ES-I3 (cell line): ENCODE measurements around the gene TTYH1.
A peak's percentile ranks its signal among the peaks of the same experiment; 100 is the strongest.
"Not testable (repeated sequence)": the region's sequence is repeated elsewhere in the genome, so short reads cannot be mapped to it uniquely, and the experiment has no call there.

ENCODE experiments used
- H3K36me3 ChIP-seq: 2 replicates; pipeline ENCODE4 v1.6.1; 2013; ENCODE audit warnings: mild to moderate bottlenecking, low read length, control low read depth, moderate library complexity; ENCODE audit not compliant: insufficient read depth
- H3K4me1 ChIP-seq: 2 replicates; pipeline ENCODE4 v1.6.1; 2013; ENCODE audit warnings: mild to moderate bottlenecking, control low read depth, low read length; ENCODE audit not compliant: insufficient read depth
- H3K9ac ChIP-seq: 2 replicates; pipeline ENCODE4 v1.6.1; 2013; ENCODE audit warnings: low read depth, mild to moderate bottlenecking, low read length, moderate library complexity
- H3K9me3 ChIP-seq: 2 replicates; pipeline ENCODE4 v1.6.1; 2013; ENCODE audit warnings: mild to moderate bottlenecking, low read length, moderate library complexity; ENCODE audit not compliant: control insufficient read depth, insufficient read depth

Gene TTYH1

GRCh38 chr19:54415208-54415900, at the start of gene TTYH1:
TTYH1 (plus strand) TSS chr19:54415464; CDS start chr19:54415553, 89 bp downstream.
- Histone ChIP-seq H3K4me1 (peaks cover 12% of the 10 kb centered on the region; the same call in 1 of the 2 replicates), H3K36me3 (no peaks in the 10 kb centered on the region), H3K9me3 (no peaks in the 10 kb centered on the region), H3K9ac (peak within 1 kb of the TSS; percentile 46; the same call in 1 of the 2 replicates)

DNA sequence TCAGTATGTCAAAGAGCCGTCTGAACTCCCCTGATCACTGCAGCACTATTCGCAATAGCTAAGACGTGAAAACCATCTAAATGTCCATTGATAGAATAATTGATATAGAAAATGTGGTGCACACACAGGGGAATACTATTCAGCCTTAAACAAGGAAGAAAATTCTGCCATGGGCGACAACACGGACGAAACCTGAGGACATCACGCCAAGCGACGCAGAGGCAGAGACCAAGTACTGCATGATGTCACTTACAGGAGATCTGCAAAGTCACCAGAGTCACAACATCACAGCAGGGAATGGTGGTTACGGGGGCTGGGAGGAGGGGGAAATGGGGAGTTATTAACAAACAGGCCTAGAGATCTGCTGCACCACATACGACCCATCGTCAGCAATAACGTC, 49.5 kb upstream of the TTYH1 start:
- not testable (repeated sequence) for H3K9ac ChIP-seq, H3K36me3 ChIP-seq, H3K9me3 ChIP-seq, H3K4me1 ChIP-seq

DNA sequence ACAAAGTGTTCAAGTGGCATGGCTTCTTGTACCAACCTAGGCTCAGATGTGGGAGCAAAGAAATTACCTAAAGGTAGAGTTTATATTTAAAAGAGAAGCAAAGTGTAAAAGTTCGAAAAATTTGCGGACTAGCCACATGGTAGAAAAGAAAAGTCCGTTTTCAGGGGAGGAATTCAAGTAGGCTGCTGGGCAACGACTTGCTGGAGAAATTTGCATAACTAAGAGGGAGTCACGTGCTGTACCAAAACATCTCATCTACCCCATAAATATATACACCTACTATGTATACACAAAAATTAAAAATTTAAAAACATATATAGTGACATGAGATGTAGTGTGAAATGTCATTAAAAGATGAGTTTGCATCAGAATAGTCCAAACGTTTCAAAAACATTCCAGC, 48.5 kb upstream of the TTYH1 start:
- H3K36me3 ChIP-seq: no peaks in the 10 kb centered on the region
- H3K9ac ChIP-seq: no peak overlapping the region
- H3K4me1 ChIP-seq: peaks cover 6% of the 10 kb centered on the region; the same call in 1 of the 2 replicates
- H3K9me3 ChIP-seq: no peaks in the 10 kb centered on the region

DNA sequence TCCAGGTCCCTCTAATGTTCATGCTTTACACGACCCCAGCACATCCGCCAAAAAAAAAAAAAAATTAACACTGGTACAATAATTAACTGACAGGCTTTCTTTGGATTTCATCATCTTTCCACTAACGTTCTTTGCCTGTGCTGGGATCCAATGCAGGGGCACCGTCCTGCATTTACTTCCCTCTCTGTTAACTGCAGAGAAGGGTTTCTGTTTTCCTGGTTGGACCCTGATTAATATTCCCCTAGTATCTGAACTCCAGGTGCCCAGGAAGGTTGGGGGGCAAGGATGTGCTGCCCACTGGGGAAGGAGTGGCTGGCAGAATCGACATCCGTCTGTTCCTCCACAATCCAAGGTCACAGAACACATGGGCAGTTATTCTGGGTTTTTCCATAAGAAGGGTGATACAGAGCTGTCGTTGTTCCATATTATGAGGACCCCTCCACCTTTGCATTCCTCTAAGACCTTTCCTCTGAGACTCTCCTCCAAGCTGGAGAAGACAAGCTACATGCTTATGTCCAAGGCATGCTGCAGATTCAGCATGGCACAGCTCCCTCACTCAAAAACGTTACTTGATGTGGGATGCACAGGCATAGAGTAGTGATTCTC, 46.1 kb upstream of the TTYH1 start:
- H3K36me3 ChIP-seq: no peaks in the 10 kb centered on the region
- H3K9ac ChIP-seq: no peak overlapping the region
- H3K9me3 ChIP-seq: no peaks in the 10 kb centered on the region
- peaks cover 6% of the 10 kb centered on the region; the same call in 1 of the 2 replicates for H3K4me1 ChIP-seq

DNA sequence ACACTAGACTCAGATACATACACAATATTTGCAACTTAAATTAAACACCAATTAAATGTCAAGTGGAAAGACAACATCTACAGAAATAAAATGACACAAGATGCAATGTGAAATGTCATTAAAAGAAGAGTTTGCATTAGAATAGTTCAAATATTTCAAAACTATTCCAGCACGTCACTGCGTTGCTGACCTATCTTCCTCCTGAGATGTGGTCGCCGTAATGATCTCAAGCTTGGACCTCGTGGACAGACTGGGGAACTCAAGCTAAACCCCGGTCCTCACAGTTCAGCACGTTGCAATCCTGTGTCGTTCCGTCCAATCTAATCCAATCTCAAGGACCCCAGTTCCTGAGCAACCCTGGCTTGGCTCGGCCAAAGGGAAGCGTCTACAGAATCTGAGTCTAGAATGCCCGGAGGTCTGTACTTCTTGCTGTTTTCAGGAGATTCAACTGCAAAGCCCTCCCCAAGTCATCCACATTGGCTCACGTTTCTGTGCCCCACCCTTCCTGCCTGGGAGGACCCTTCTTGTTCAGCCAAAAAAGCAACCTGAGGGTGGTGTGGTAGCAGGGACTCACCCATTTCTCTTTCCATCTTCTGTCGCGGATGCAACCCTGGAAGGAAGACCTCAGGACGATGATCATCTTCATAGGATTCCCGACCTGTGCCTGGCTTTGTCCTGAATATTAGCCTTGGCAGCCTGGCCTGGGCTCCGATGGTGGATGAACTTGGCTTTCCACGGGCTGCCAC, 45.4 kb upstream of the TTYH1 start:
- not testable (repeated sequence) for H3K36me3 ChIP-seq, H3K9me3 ChIP-seq, H3K9ac ChIP-seq, H3K4me1 ChIP-seq

- H3K9ac ChIP-seq: not testable (repeated sequence)
Measured at GRCh38 chr19:54370434-54370796, 44.8 kb upstream of the TTYH1 start.

GRCh38 chr19:54371453-54371852, 43.8 kb upstream of the TTYH1 start:
- not testable (repeated sequence) for H3K9me3 ChIP-seq, H3K36me3 ChIP-seq, H3K9ac ChIP-seq, H3K4me1 ChIP-seq

More at GRCh38 chr19:54370434-54370796, 44.8 kb upstream of the TTYH1 start:
- not testable (repeated sequence) for H3K36me3 ChIP-seq, H3K4me1 ChIP-seq, H3K9me3 ChIP-seq

GRCh38 chr19:54373781-54374631, 41.3 kb upstream of the TTYH1 start:
- no peak overlapping the region for H3K9ac ChIP-seq
- no peaks in the 10 kb centered on the region for H3K4me1 ChIP-seq
- H3K9me3 ChIP-seq: no peaks in the 10 kb centered on the region
- no peaks in the 10 kb centered on the region for H3K36me3 ChIP-seq

DNA sequence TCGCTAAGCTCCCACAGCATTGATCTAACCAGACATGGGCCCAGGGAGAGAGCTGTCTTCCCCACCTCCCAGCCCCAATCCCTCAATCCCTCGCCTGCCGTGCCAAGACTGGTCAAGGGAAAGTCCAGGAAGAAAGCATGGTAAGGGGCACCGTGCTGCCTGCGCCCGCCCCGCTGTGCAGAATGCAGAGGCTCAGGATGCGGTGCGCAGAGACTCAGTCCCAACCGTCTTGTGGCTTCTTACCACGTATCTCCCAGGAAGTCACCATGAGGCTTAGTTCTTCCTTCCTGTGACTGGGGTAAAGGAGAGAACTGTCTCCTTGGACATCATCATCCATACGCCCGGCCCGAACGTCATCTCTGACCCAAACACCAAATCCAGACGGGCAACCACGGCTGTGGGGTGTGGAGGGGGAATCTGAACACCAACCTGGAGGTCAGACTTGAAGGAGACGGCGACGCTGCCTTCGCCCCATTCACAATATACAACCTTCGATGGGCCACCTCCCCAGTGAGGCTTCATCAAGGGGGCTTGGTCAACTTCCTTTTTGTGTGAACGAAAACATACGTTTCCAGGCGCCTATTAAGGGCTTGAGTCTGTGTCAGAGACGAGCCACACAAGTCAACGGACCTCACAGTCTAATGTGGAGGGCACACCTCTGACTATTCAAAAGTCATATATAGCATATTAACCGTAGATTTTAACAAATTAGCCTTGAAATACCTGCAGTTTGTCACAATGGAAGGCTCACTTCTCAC, 39.9 kb upstream of the TTYH1 start:
- not testable (repeated sequence) for H3K9me3 ChIP-seq, H3K4me1 ChIP-seq, H3K9ac ChIP-seq, H3K36me3 ChIP-seq

DNA sequence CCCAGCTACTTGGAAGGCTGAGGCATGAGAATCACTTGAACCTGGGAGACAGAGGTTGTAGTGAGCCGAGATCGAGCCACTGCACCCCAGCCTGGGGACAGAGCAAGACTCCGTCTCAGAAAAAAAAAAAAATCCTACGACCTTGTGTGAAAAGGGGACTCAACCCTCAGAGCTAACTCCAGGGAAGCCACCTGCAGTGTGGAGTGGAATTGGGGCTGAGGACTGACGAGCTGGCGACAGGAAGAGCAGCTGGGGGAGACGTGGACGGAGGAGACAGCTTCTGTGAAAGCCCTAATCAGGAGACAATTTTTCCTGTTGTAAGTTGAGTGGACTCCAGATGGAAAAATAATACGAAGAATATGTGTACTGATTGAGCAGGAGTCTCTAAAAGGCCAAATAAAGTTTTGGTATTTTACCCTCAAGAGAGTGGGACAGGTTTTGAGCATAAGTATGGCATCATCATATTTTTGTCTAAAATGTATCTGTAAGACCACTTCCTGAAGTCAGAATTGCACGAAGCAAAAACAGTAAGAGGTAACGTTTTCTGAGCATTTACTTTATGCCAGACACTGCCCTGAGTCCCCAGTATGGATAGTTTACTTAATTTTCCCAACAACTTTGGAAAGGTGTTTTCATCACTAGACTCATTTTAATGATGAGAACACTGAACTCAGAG, 38.5 kb upstream of the TTYH1 start:
- H3K9ac ChIP-seq: no peak overlapping the region
- no peaks in the 10 kb centered on the region for H3K9me3 ChIP-seq
- no peaks in the 10 kb centered on the region for H3K36me3 ChIP-seq
- no peaks in the 10 kb centered on the region for H3K4me1 ChIP-seq

DNA sequence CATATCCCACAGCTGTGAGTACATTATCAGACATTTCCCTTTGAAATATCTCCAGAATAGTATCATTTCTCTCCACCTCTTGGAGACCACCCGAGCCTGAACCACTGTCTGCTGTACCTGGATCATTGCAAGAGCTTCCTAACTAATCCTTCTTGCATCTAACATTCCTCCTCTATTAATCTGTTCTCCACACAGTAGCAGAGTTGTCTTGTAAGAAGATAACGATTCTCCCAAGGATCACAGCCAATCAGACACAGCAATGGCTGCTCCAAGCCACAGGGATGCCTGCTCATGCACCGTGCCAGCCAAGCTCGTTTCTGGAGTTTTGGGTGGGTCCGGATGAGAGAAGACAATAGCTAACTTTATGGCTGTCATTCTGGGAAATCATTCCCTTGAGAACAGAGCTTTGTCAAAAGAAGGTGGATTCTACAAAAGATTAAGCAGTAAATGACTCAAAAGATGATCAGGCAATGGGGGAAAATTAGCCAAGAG, 36.0 kb upstream of the TTYH1 start:
- H3K4me1 ChIP-seq: no peaks in the 10 kb centered on the region
- H3K9ac ChIP-seq: no peak overlapping the region
- H3K9me3 ChIP-seq: no peaks in the 10 kb centered on the region
- H3K36me3 ChIP-seq: no peaks in the 10 kb centered on the region

DNA sequence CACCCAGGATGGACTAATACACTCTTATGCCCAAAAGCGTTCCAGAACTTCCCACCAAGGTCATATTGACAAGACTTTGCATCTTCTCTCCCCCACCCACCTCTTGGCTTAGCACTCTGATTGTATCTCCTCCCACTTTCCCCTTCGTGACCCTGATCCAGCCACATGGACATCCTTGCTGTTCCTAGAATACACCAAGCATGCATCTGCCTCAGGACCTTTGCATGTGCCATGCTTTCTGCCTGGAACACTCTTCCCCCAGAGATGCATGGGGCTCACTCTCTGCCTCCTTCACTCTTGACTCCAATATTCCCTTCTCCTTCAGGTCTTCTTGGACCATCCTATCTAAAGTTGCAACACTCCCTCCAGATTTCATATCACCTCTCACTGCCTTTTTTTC, 34.4 kb upstream of the TTYH1 start:
- H3K9me3 ChIP-seq: no peaks in the 10 kb centered on the region
- no peaks in the 10 kb centered on the region for H3K36me3 ChIP-seq
- H3K9ac ChIP-seq: no peak overlapping the region
- no peaks in the 10 kb centered on the region for H3K4me1 ChIP-seq

GRCh38 chr19:54382041-54382440, 33.2 kb upstream of the TTYH1 start:
- H3K9ac ChIP-seq, H3K4me1 ChIP-seq, H3K9me3 ChIP-seq, H3K36me3 ChIP-seq: not testable (repeated sequence)
